Measurements from ENCODE around the gene MAP4K2.

Gene MAP4K2

GRCh38 chr11:64770120-64770519 lies 32.9 kb downstream of the MAP4K2 start:
- no peak overlapping the region for H3K4me3 ChIP-seq (replicated peaks; ENCODE audit: low read depth, low read length)
- TF ChIP-seq CTCF (IDR thresholded peaks at IDR 0.05; ENCODE audit: low read length, missing control alignments), result no peak
- DNase-seq (ENCODE audit: low read depth), result no peak

- TF ChIP-seq CTCF (IDR thresholded peaks at IDR 0.05; ENCODE audit: low read length, missing control alignments), result no peak
- DNase-seq (ENCODE audit: low read depth), result no peak
- H3K4me3 ChIP-seq (replicated peaks; ENCODE audit: low read depth, low read length), result no peak overlapping the region
Observed at GRCh38 chr11:64769283-64769682, 33.7 kb downstream of the MAP4K2 start.

GRCh38 chr11:64768300-64768694 lies 34.7 kb downstream of the MAP4K2 start:
- no peak for TF ChIP-seq CTCF (IDR thresholded peaks at IDR 0.05; ENCODE audit: low read length, missing control alignments)
- no peak for DNase-seq (ENCODE audit: low read depth)
- no peak overlapping the region for H3K4me3 ChIP-seq (replicated peaks; ENCODE audit: low read depth, low read length)

- DNase-seq (ENCODE audit: low read depth), result peak; percentile 80
- peak; percentile 77 for TF ChIP-seq CTCF (IDR thresholded peaks at IDR 0.05; ENCODE audit: low read length, missing control alignments)
- no peak overlapping the region for H3K4me3 ChIP-seq (replicated peaks; ENCODE audit: low read depth, low read length)
Observed at GRCh38 chr11:64767344-64768299, 35.4 kb downstream of the MAP4K2 start.

GRCh38 chr11:64766881-64767280 lies 36.1 kb downstream of the MAP4K2 start:
- TF ChIP-seq CTCF (IDR thresholded peaks at IDR 0.05; ENCODE audit: low read length, missing control alignments), result no peak
- DNase-seq (ENCODE audit: low read depth), result no peak
- H3K4me3 ChIP-seq (replicated peaks; ENCODE audit: low read depth, low read length), result no peak overlapping the region

GRCh38 chr11:64765851-64766665 lies 37.0 kb downstream of the MAP4K2 start:
- no peak for DNase-seq (ENCODE audit: low read depth)
- TF ChIP-seq CTCF (IDR thresholded peaks at IDR 0.05; ENCODE audit: low read length, missing control alignments), result no peak

More at GRCh38 chr11:64765851-64766665, 37.0 kb downstream of the MAP4K2 start:
- no peak overlapping the region for H3K4me3 ChIP-seq (replicated peaks; ENCODE audit: low read depth, low read length)
